ENCODE data around the gene HYAL2. TPM values are rescaled to one million over a fixed set of nuclear protein-coding genes. Genes with fewer than 3 reads are reported as not detected.
"Not testable (repeated sequence)": the region's sequence is repeated elsewhere in the genome, so short reads cannot be mapped to it uniquely, and the experiment has no call there.

The HYAL2 gene
- total RNA-seq, 2 donors from 2014 or later: 86.5 to 87.5 TPM

- H3K9me3 ChIP-seq: no peaks in the 10 kb centered on the region
- no peak overlapping the region for H3K4me3 ChIP-seq
- no peak for ATAC-seq (ENCODE audit: insufficient number of reproducible peaks, low FRiP score, low read depth)
- H3K27me3 ChIP-seq (replicated peaks; ENCODE audit: insufficient read depth): no peaks in the 10 kb centered on the region
- no peak for DNase-seq (ENCODE audit: low spot score)
- TF ChIP-seq CTCF (IDR thresholded peaks at IDR 0.05): no peak
- H3K36me3 ChIP-seq: peaks cover 27% of the 10 kb centered on the region
- H3K4me1 ChIP-seq (ENCODE audit: control insufficient read depth in 1 of 2, low read depth in 2 of 2): peaks cover 8 to 20% of the 10 kb centered on the region in 2 donors
- H3K27ac ChIP-seq: no peak overlapping the region
These were observed 34.0 kb downstream of the HYAL2 start for GRCh38 chr3:50288387-50289007.

- H3K9me3 ChIP-seq: no peaks in the 10 kb centered on the region
- peaks cover 27% of the 10 kb centered on the region for H3K36me3 ChIP-seq
- H3K27me3 ChIP-seq (replicated peaks; ENCODE audit: insufficient read depth): no peaks in the 10 kb centered on the region
- H3K4me1 ChIP-seq (ENCODE audit: control insufficient read depth in 1 of 2, low read depth in 2 of 2): peaks cover 5 to 10% of the 10 kb centered on the region in 2 donors
- no peak for TF ChIP-seq CTCF (IDR thresholded peaks at IDR 0.05)
- H3K27ac ChIP-seq: no peak overlapping the region
- H3K4me3 ChIP-seq: no peak overlapping the region
- DNase-seq (ENCODE audit: low spot score): no peak
- no peak for ATAC-seq (ENCODE audit: insufficient number of reproducible peaks, low FRiP score, low read depth)
These were observed 35.3 kb downstream of the HYAL2 start for GRCh38 chr3:50287262-50287661.

GRCh38 chr3:50286322-50287227 lies 36.0 kb downstream of the HYAL2 start:
- H3K27me3 ChIP-seq (replicated peaks; ENCODE audit: insufficient read depth): no peaks in the 10 kb centered on the region
- no peaks in the 10 kb centered on the region for H3K9me3 ChIP-seq
- no peak for ATAC-seq (ENCODE audit: insufficient number of reproducible peaks, low FRiP score, low read depth)
- H3K36me3 ChIP-seq: peaks cover 27% of the 10 kb centered on the region
- no peak overlapping the region for H3K4me3 ChIP-seq
- no peak overlapping the region for H3K27ac ChIP-seq
- DNase-seq (ENCODE audit: low spot score): no peak
- peaks cover 5 to 9% of the 10 kb centered on the region in 2 donors for H3K4me1 ChIP-seq (ENCODE audit: control insufficient read depth in 1 of 2, low read depth in 2 of 2)
- no peak for TF ChIP-seq CTCF (IDR thresholded peaks at IDR 0.05)

- H3K4me3 ChIP-seq: not testable (repeated sequence)
These were observed 38.4 kb downstream of the HYAL2 start for GRCh38 chr3:50284121-50284520.

GRCh38 chr3:50279255-50280016 lies 43.1 kb downstream of the HYAL2 start:
- ATAC-seq (ENCODE audit: insufficient number of reproducible peaks, low FRiP score, low read depth): no peak
- Histone ChIP-seq H3K27me3 (replicated peaks; ENCODE audit: insufficient read depth) (no peaks in the 10 kb centered on the region), H3K36me3 (peaks cover 6% of the 10 kb centered on the region), H3K9me3 (no peaks in the 10 kb centered on the region), H3K4me1 (ENCODE audit: control insufficient read depth in 1 of 2, low read depth in 2 of 2) (peaks cover 4 to 13% of the 10 kb centered on the region in 2 donors), H3K4me3 (no peak overlapping the region), H3K27ac (peak overlapping the region; percentile 34 to 56)
- TF ChIP-seq CTCF (IDR thresholded peaks at IDR 0.05): no peak
- no peak for DNase-seq (ENCODE audit: low spot score)

More at GRCh38 chr3:50284121-50284520, 38.4 kb downstream of the HYAL2 start:
- peaks cover 19% of the 10 kb centered on the region for H3K36me3 ChIP-seq
- DNase-seq (ENCODE audit: low spot score); H3K9me3 ChIP-seq; H3K27me3 ChIP-seq (replicated peaks; ENCODE audit: insufficient read depth); ATAC-seq (ENCODE audit: insufficient number of reproducible peaks, low FRiP score, low read depth); H3K4me1 ChIP-seq (ENCODE audit: control insufficient read depth in 1 of 2, low read depth in 2 of 2); H3K27ac ChIP-seq: not testable (repeated sequence)

Measured in thoracic aorta (tissue), 2 donors.